H4 (cell line): ENCODE results near the gene AURKA. TPM values are rescaled to one million over a fixed set of nuclear protein-coding genes. Genes with fewer than 3 reads are reported as not detected.
"Not testable (repeated sequence)": the region's sequence is repeated elsewhere in the genome, so short reads cannot be mapped to it uniquely, and the experiment has no call there.

Experiments
- DNase-seq: peaks from one replicate; pipeline ENCODE4 v3.0.0-alpha.2; 2015; ENCODE audit warnings: low spot score
- total RNA-seq: library from RNA; depleted of rRNA; stranded (reverse); fragments of >200 nt; shearing (Covaris generic); gene quantifications from 2 replicates; pipeline ENCODE4 v1.2.3, GENCODE V29; 2014

Gene AURKA
- total RNA-seq, 1 experiment from 2014 or later, result 119 TPM

GRCh38 chr20:56391596-56392131 is 351 bp downstream of the AURKA start:
- DNase-seq, result no peak

DNA sequence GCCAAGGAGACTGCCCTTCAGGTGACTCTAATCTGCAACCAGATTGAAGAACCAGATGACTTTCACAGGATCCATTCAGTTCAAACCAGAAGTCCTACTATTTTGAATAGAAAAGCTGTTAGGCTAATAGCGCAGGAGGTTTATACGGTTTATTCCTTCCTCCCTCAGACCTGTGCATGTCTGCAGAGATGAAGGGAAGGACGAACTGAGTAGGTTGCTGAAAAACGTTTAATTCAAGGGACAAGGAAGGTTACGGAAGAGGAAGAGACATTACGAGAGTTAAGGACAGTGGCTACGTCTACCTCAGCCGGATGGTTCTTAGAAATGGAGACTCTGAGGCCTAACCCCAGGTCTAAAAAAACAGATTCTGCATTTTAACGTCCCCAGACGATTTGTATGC is 978 bp downstream of the AURKA start:
- DNase-seq, result no peak

GRCh38 chr20:56390396-56390795 is 1.6 kb downstream of the AURKA start:
- DNase-seq, result not testable (repeated sequence)

- DNase-seq, result no peak
These were observed 2.2 kb downstream of the AURKA start for GRCh38 chr20:56389807-56390206.

DNA sequence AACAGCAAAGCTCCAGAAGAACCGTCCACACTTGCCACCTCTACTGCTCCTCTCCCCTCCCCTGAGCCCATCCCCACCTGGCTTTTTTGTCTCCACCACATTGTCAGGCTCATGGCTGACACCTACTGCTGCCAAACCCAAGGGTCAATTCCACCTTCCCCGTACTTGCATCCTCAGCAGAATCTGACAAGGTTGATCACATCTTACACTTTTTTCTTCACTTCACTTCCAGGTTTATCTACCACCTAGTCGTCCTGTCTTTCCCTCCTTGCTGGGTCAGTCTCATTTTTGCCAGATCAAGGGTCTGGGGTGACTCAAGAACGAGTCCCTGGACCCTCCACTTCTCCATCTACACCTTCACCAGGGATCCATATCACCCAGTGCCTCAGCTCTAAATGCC is 3.1 kb downstream of the AURKA start:
- no peak for DNase-seq

- no peak for DNase-seq
These were observed 5.8 kb downstream of the AURKA start for GRCh38 chr20:56386219-56386618.

DNA sequence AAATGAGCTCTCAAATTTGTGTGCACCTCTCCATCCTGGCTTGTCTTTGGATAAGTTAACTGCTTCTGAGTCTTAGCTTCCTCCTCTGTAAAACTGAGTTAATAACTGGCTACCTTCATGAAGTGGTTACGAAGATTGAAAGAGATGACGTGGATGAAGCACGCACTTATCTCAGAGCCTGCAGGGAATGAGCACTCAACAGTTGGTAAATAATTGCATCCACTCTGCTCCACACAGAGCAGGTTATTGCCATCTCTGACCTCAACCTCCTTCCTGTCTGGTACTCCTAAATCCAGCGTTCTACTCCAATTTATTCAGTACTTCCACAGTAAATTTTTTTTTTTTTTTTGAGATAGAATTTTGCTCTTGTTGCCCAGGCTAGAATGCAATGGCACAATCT is 6.9 kb downstream of the AURKA start:
- no peak for DNase-seq

GRCh38 chr20:56383334-56383733 is 8.7 kb downstream of the AURKA start:
- no peak for DNase-seq

- DNase-seq, result no peak
These were observed 9.3 kb downstream of the AURKA start for GRCh38 chr20:56382696-56383095.

DNA sequence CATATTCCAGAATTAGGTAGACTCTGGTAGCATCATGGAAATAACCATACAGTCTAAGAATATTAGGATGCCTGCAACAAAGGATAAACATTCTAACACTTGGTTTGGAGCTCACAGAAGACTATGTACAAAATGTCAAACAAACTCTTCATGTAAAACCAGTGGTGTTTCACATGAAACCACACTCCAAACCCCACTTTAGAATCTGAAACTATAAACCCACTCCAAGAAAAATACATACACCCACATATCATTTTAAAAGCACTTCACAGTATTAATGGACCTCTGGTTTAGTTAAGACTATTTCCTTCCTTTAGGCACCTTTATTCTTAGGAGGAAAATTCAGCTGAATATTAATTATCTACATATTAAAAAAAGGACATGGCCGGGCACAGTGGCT is 10.5 kb downstream of the AURKA start:
- no peak for DNase-seq

- DNase-seq, result no peak
These were observed 11.6 kb downstream of the AURKA start for GRCh38 chr20:56380375-56380774.

DNA sequence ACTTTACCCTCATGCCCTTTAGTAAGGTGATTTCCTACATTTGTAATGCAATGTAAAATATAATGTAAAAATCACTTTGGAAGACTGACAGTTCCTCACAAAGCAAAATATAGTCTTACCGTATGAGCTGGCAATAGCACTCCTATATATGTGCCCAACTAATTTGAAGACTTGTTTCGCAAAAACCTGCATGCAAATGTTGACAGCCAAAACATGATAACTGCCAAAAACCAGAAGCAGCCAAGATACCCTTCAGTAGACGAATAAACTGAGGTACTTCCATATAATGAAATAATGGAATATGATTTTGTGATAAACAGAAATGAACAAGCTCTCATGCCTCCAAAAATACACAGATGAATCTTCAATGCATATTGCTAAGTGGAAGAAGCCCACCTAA is 13.6 kb downstream of the AURKA start:
- DNase-seq, result no peak

DNA sequence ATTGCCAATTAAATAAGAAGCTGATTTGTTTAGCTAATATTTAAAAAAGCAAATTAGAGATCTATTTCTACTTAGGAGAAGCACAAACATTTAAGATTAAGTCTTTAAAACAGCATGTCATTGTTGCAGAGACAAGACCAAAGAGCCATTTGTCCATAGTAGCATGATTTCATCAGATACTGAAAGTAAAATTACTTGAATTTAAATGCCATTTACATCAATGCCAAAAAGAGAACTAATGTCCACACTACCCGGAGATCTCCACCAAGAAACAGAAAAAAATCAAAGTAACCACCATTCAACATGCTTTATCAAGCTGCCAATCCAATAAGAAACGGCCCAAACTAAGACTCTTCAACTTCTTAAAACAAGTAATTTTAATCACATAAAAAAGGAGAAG is 15.7 kb downstream of the AURKA start:
- DNase-seq, result no peak

- DNase-seq, result peak; percentile 85
These were observed 18.1 kb downstream of the AURKA start for GRCh38 chr20:56373942-56374341.

DNA sequence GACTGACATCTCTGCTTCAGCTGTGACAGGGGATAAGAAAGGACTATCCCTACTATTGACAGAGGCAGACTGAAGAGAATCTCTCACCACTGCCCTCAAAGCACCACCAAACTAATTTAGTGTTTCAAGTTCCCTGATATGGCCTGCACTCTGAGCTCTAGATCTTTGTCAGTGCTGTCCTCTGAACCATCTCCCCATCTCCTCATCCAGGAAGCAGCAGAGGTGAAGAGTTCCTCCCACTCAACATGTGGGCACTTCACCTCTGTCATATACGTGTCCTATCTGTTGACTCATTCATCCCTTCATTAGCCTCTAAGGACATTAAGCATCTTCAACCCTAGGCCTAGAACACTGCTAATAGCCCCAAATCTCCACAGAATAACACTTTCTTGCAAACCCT is 19.2 kb downstream of the AURKA start:
- no peak for DNase-seq

DNA sequence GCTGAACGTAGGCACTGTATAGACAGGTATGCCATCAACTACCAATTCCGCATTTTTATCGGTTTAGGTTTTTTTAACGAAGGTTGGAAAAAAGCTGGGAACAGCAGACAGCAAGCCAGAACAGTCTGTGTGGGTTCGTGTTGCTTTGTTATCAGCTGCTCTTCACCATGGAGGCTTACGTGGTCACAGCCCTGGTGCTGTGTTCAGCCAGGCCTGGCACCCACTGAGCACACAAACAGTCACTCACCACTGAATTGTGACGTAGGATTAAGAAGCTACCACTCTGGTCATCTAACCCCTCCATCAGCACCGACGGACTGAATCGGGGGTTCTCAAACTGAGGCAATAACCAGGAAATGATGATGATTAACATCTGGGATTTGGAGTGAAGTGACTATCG is 20.0 kb downstream of the AURKA start:
- no peak for DNase-seq

DNA sequence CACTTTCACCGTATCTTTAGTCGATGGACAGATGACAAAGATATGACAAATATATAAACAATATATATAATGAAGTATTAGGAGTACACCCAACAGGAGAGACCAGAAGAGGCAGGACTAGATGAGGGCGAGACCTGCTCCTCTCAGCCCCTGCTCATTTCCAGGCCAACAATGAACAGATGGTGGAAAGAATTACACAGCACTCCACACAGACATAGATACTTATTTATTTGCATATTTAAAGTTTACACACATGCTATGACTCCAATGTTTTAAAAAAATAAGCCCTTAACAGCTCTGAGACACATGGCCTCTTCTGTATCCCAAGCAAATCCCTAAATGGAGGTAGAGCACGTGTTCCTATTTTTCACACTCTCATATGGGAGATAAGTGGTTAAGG is 22.8 kb downstream of the AURKA start:
- no peak for DNase-seq

GRCh38 chr20:56368351-56369134 is 23.5 kb downstream of the AURKA start:
- DNase-seq, result no peak

GRCh38 chr20:56363491-56363890 is 28.5 kb downstream of the AURKA start:
- DNase-seq, result no peak

DNA sequence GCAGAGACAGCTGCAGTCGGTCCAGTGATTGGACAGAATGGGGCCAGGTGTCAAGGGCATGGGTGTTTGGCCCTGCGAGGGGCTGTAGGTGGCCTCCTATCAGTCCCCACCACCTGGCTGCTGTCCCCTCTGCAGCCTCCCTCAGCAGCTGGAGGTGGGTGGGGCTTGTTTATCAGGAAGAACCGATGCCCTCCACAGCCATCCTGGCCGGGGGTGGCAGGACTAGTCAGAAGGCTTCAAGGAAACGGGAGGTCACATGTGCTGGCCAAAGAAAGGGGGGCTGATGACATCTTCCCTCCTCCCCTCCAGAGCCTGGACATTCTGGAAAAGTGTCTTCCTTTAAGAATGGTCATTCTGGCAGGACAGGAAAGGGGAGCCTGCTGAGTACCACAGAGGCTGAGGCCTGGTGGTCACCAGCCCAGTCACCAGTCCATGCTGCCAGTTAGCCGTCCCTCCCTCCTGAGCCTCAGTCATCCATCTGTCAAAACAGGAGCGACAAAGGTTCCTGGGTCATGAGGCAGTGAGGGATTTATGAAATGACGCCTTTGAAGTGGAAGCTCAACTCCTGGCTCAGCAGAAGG is 29.1 kb downstream of the AURKA start:
- no peak for DNase-seq

- DNase-seq, result no peak
These were observed 30.1 kb downstream of the AURKA start for GRCh38 chr20:56361900-56362299.

DNA sequence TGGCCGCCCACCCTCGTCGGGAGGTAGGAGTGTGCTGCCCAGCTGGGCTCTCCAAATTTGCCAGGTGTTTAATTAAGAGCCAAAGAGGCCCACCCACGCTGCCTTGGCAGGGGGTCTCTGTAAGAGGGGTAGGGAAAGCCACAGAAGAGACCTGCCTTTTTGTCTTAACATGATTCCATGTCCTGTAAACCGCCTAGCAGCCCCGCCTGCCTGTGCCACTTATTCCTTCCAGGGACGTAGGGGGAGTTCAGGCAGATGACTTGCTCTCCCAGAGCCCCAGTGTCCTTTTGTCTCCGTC is 31.2 kb downstream of the AURKA start:
- no peak for DNase-seq

- no peak for DNase-seq
These were observed 31.7 kb downstream of the AURKA start for GRCh38 chr20:56360133-56360907.
